Aorta (tissue), 5 donors: ENCODE measurements around the gene FAM240B. TPM values are rescaled to one million over a fixed set of nuclear protein-coding genes. Genes with fewer than 3 reads are reported as not detected.

Experiments used
- ATAC-seq: fragments of 200-7000 bp; cut with Tn5 transposase; one replicate; pipeline ENCODE4 v1.9.1; 2022; ENCODE audit warnings: moderate library complexity; ENCODE audit not compliant: low FRiP score
- DNase-seq, 2 donors: peaks; one replicate each; pipeline ENCODE4 v3.0.0-alpha.2; 2020
- H3K27ac ChIP-seq, 2 donors: one replicate each; pipeline ENCODE4 v1.5.1; 2013; ENCODE audit warnings: low read length in 2 of 2, mild to moderate bottlenecking in 2 of 2, moderate library complexity in 2 of 2, control low read depth in 1 of 2, inconsistent platforms in 1 of 2, low read depth in 1 of 2
- H3K27me3 ChIP-seq, 2 donors: one replicate each; pipeline ENCODE4 v1.6.1; 2013; ENCODE audit warnings: control low read depth in 1 of 2, low read length in 1 of 2, mild to moderate bottlenecking in 1 of 2, moderate library complexity in 1 of 2; ENCODE audit not compliant: insufficient read depth in 2 of 2, control insufficient read depth in 1 of 2
- H3K36me3 ChIP-seq, 2 donors: one replicate each; pipeline ENCODE4 v1.6.1; 2013; ENCODE audit warnings: control low read depth in 1 of 2, low read length in 1 of 2, mild to moderate bottlenecking in 1 of 2; ENCODE audit not compliant: insufficient read depth in 2 of 2, control insufficient read depth in 1 of 2
- H3K4me1 ChIP-seq, 2 donors: one replicate each; pipeline ENCODE4 v1.6.1; 2013; ENCODE audit warnings: low read length in 2 of 2, control low read depth in 1 of 2, mild to moderate bottlenecking in 1 of 2, moderate library complexity in 1 of 2; ENCODE audit not compliant: insufficient read depth in 2 of 2, control insufficient read depth in 1 of 2
- H3K4me3 ChIP-seq, 2 donors: one replicate each; pipeline ENCODE4 v1.5.1; 2013; ENCODE audit warnings: low read length in 2 of 2, control low read depth in 1 of 2, mild to moderate bottlenecking in 1 of 2
- H3K9me3 ChIP-seq: one replicate; pipeline ENCODE4 v1.6.1; 2013; ENCODE audit warnings: mild to moderate bottlenecking, low read length; ENCODE audit not compliant: control insufficient read depth
- WGBS, 2 donors: extraction: QIAGEN DNeasy Blood & Tissue Kit; methylation state at CpG; one replicate each; pipeline ENCODE4 v1.1.7; 2013; 5-methylcytosine and 5-hydroxymethylcytosine counted together
- intact Hi-C, 2 donors: fragments of 100-400 bp; cut with DNase I; formaldehyde crosslinking; loops; one replicate each; pipeline versions ENCODE4 v1.14.2 to v1.15.0; 2022
- long read RNA-seq, 2 donors: library from polyadenylated mRNA; unstranded; transcript quantifications; one replicate each; pipeline ENCODE4 v2.0.0, GENCODE V29; 2020 to 2021
- polyA plus RNA-seq, 2 donors: library from polyadenylated mRNA; stranded (reverse); fragments of 200-250 nt; gene quantifications; one replicate each; pipeline ENCODE4 v1.2.3, GENCODE V29; 2013
- total RNA-seq, 2 donors: library from RNA; stranded (reverse); fragmentation: NEBNext Ultra II Directional; extraction: Animal tissue kit (Norgen Biotek cat#: 25700); gene quantifications; one replicate each; pipeline ENCODE4 v1.2.1, GENCODE V29; 2021
- donor health status: healthy with polysubstance abuse.
- donor health status: Bipolar disorder and iron deficiency.
- donor health status: DM: no; HTN: no; CAD: no.
- donor health status: DM: no; HTN: no; CAD: no.
- donor health status: DM: yes; HTN: yes; CAD: no.

FAM240B gene
- total RNA-seq (not detected), polyA plus RNA-seq (not detected)
- long read RNA-seq, donor 1: 0 reads
- long read RNA-seq, donor 2: 0 reads

GRCh38 chr9:38720083-38720745 lies at the start of gene FAM240B:
Gene FAM240B (minus strand): TSS chr9:38720133. CDS start chr9:38703999, 16,134 bp downstream.
- ATAC-seq: no peak
- DNase-seq: no peak
- intact Hi-C loops: no loop called here
- no peaks in the 10 kb centered on the region for H3K27me3 ChIP-seq
- H3K9me3 ChIP-seq: no peaks in the 10 kb centered on the region
- 41 to 51% methylated on average over 7 of the region's 7 CpGs for WGBS, 2 donors
- H3K27ac ChIP-seq: no peak within 1 kb of the TSS
- H3K4me3 ChIP-seq: no peak within 1 kb of the TSS
- H3K4me1 ChIP-seq: no peaks in the 10 kb centered on the region
- H3K36me3 ChIP-seq: no peaks in the 10 kb centered on the region

- H3K27me3 ChIP-seq: no peaks in the 10 kb centered on the region
- H3K4me3 ChIP-seq: no peak overlapping the region
- intact Hi-C loops: loop anchor here in 1 of 2 donors (2.0 kb wide), 1 partner anchor 16 kb away; no protein-coding TSS in a partner anchor
- ATAC-seq (no peak), DNase-seq (no peak)
- no peaks in the 10 kb centered on the region for H3K36me3 ChIP-seq
- 87 to 90% methylated on average over 9 of the region's 9 CpGs for WGBS, 2 donors
- H3K4me1 ChIP-seq: no peaks in the 10 kb centered on the region
- no peak overlapping the region for H3K27ac ChIP-seq
- peaks cover 2% of the 10 kb centered on the region for H3K9me3 ChIP-seq
Observed at GRCh38 chr9:38768351-38768761, 48.4 kb upstream of the FAM240B start.

- 20 to 46% methylated on average over 4 of the region's 4 CpGs for WGBS, 2 donors
Observed at GRCh38 chr9:38765101-38765500, 45.2 kb upstream of the FAM240B start.

GRCh38 chr9:38761999-38762398 lies 42.1 kb upstream of the FAM240B start:
- no peak for ATAC-seq
- 65 to 71% methylated on average over 8 of the region's 8 CpGs for WGBS, 2 donors
- intact Hi-C loops: no loop called here
- Histone ChIP-seq H3K4me1 (no peaks in the 10 kb centered on the region), H3K9me3 (peaks cover 2% of the 10 kb centered on the region), H3K27ac (no peak overlapping the region), H3K27me3 (no peaks in the 10 kb centered on the region), H3K36me3 (no peaks in the 10 kb centered on the region), H3K4me3 (no peak overlapping the region)
- no peak for DNase-seq

More at GRCh38 chr9:38765101-38765500, 45.2 kb upstream of the FAM240B start:
- Histone ChIP-seq H3K9me3 (peaks cover 2% of the 10 kb centered on the region), H3K27ac (no peak overlapping the region), H3K4me3 (no peak overlapping the region), H3K27me3 (no peaks in the 10 kb centered on the region), H3K4me1 (no peaks in the 10 kb centered on the region), H3K36me3 (no peaks in the 10 kb centered on the region)
- intact Hi-C loops: no loop called here
- DNase-seq (no peak), ATAC-seq (no peak)

DNA sequence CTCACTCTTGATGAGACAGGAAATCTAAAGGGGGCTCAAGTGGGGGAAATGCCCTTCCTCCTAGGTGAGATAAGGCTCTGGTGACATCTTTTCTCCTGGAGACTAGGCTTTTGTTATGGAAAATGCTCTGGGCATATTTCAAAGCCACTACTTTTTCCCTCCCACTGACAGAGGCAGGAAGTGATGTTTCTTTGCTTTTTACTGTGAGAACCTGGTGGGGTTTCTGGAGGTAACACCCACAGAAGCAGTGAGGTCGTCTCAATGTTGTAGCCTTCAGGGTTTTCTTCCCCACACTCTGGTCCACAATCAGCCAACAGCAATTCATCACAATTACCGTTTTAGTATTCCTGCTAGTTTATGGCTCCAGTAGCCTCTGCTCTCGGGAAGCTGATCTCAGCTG lies 41.4 kb upstream of the FAM240B start:
- Histone ChIP-seq H3K27ac (no peak overlapping the region), H3K27me3 (no peaks in the 10 kb centered on the region), H3K4me3 (no peak overlapping the region), H3K36me3 (no peaks in the 10 kb centered on the region), H3K4me1 (no peaks in the 10 kb centered on the region), H3K9me3 (no peaks in the 10 kb centered on the region)
- intact Hi-C loops: no loop called here
- ATAC-seq (no peak), DNase-seq (no peak)
- 33 to 37% methylated on average over 3 of the region's 3 CpGs for WGBS, 2 donors

DNA sequence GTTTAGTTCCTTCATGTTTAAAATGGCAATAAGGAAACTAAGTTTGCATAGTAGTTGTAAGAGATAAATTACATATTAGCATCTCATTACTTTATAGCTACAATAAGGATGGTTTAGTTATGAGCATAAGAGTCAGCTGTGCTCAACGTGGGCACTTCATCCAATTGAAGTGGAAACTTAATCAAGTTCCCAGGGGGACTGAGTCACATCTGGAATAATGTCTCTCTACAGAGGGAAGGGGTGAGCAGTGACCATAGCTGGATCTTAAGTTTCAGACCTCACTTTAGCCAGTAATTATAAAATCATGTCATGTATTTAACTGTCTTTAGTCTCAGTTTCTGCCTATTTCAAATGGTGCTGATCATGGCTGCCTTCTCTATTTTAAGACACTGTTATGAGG lies 36.8 kb upstream of the FAM240B start:
- intact Hi-C loops: no loop called here
- no peak overlapping the region for H3K4me3 ChIP-seq
- no peaks in the 10 kb centered on the region for H3K4me1 ChIP-seq
- no peak overlapping the region for H3K27ac ChIP-seq
- no peaks in the 10 kb centered on the region for H3K36me3 ChIP-seq
- H3K27me3 ChIP-seq: no peaks in the 10 kb centered on the region
- H3K9me3 ChIP-seq: peaks cover 1% of the 10 kb centered on the region
- 22 to 25% methylated on average over 1 of the region's 1 CpG for WGBS, 2 donors
- ATAC-seq (no peak), DNase-seq (no peak)

GRCh38 chr9:38747941-38748340 lies 28.0 kb upstream of the FAM240B start:
- Histone ChIP-seq H3K27me3 (no peaks in the 10 kb centered on the region), H3K4me3 (no peak overlapping the region), H3K27ac (no peak overlapping the region), H3K9me3 (peaks cover 1% of the 10 kb centered on the region), H3K4me1 (no peaks in the 10 kb centered on the region), H3K36me3 (no peaks in the 10 kb centered on the region)
- no peak for DNase-seq
- intact Hi-C loops: no loop called here
- no peak for ATAC-seq
- whole genome bisulfite sequencing, 2 donors: 96 to 98% methylated on average over 1 of the region's 1 CpG

- no peaks in the 10 kb centered on the region for H3K36me3 ChIP-seq
- H3K9me3 ChIP-seq: no peaks in the 10 kb centered on the region
- WGBS, 2 donors: 64 to 70% methylated on average over 8 of the region's 8 CpGs
- ATAC-seq (no peak), DNase-seq (no peak)
- no peaks in the 10 kb centered on the region for H3K4me1 ChIP-seq
- no peak overlapping the region for H3K27ac ChIP-seq
- no peaks in the 10 kb centered on the region for H3K27me3 ChIP-seq
- intact Hi-C loops: no loop called here
- H3K4me3 ChIP-seq: no peak overlapping the region
Observed at GRCh38 chr9:38747067-38747466, 27.1 kb upstream of the FAM240B start.

- no peaks in the 10 kb centered on the region for H3K27me3 ChIP-seq
- no peaks in the 10 kb centered on the region for H3K4me1 ChIP-seq
- DNase-seq: no peak
- intact Hi-C loops: no loop called here
- WGBS, 2 donors: 76 to 78% methylated on average over 4 of the region's 4 CpGs
- no peak overlapping the region for H3K27ac ChIP-seq
- H3K4me3 ChIP-seq: no peak overlapping the region
- H3K36me3 ChIP-seq: no peaks in the 10 kb centered on the region
- no peak for ATAC-seq
- no peaks in the 10 kb centered on the region for H3K9me3 ChIP-seq
Observed at GRCh38 chr9:38746303-38746702, 26.4 kb upstream of the FAM240B start.
